Stimulated activated CD4-positive, alpha-beta T cell treated with anti-CD3 and anti-CD28 coated beads, Interleukin-12 subunit alpha, Interleukin-12 subunit beta, amount 100 ng/mL, for 4 hours (primary cell): ENCODE measurements around the gene ZNF708.
"Not testable (repeated sequence)": the region's sequence is repeated elsewhere in the genome, so short reads cannot be mapped to it uniquely, and the experiment has no call there.

Experiments used
- DNase-seq: peaks from one replicate; pipeline ENCODE4 v3.0.0-alpha.2; 2020

The ZNF708 gene

DNA sequence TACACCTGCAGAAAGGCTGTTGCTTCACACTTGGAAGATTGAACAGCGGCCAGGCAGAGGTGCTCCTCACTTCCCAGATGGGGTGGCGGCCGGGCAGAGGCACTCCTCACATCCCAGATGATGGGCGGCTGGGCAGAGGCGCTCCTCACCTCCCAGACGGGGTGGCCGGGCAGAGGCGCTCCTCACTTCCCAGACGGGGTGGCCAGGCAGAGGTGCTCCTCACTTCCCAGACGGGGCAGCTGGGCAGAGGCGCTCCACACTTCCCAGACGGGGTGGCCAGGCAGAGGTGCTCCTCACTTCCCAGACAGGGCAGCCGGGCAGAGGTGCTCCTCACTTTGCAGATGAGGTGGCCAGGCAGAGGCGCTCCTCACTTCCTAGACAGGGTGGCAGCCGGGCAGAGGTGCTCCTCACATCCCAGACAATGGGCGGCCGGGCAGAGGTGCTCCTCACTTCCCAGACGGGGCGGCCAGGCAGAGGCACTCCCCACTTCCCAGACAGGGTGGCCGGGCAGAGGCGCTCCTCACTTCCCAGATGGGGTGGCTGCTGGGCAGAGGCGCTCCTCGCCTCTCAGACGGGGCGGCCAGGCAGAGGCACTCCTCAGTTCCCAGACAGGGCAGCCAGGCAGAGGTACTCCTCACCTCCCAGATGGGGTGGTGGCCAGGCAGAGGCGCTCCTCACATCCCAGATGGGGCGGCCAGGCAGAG lies 69.6 kb downstream of the ZNF708 start:
- not testable (repeated sequence) for DNase-seq

DNA sequence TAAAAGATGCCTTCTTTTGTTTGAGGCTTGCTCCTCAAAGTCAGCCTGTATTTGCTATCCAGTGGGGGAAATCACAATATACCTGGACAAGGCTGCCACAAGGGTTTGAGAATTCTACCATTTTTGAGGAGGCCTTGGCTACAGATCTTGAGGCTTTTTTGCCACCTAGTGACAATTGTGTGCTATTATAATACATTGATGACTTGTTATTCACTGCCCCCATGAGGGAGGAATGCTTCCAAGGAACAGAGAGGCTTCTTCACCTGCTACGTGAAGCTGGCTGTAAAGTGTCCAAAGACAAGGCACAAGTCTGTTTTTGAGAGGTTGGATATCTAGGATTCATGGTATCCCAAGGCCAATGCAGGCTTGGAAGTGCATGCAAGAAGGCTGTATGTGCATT lies 72.5 kb downstream of the ZNF708 start:
- DNase-seq, result no peak
